Liver (tissue), 9 donors: ENCODE measurements around the gene ALX4. TPM values are rescaled to one million over a fixed set of nuclear protein-coding genes. Genes with fewer than 3 reads are reported as not detected.

Experiments used
- DNase-seq: peaks from one replicate; pipeline ENCODE4 v3.0.0-alpha.2; 2017; ENCODE audit warnings: low spot score
- H3K27ac ChIP-seq, 2 donors: one replicate each; pipeline ENCODE4 v1.7.0; 2013; ENCODE audit warnings: inconsistent platforms in 2 of 2, low read length in 2 of 2, control low read depth in 1 of 2, low read depth in 1 of 2, mild to moderate bottlenecking in 1 of 2
- H3K27me3 ChIP-seq, 4 donors: one replicate each; pipeline versions ENCODE4 v1.6.1 to v1.7.0; 2013; ENCODE audit warnings: low read length in 3 of 4, inconsistent platforms in 1 of 4, mild to moderate bottlenecking in 1 of 4, moderate library complexity in 1 of 4; ENCODE audit not compliant: control insufficient read depth in 4 of 4, insufficient read depth in 4 of 4
- H3K36me3 ChIP-seq, 4 donors: one replicate each; pipeline versions ENCODE4 v1.6.1 to v1.7.0; 2013; ENCODE audit warnings: low read length in 3 of 4, mild to moderate bottlenecking in 3 of 4, low read depth in 1 of 4, moderate library complexity in 1 of 4; ENCODE audit not compliant: control insufficient read depth in 4 of 4, insufficient read depth in 3 of 4
- H3K4me1 ChIP-seq, 4 donors: one replicate each; pipeline versions ENCODE4 v1.6.1 to v1.7.0; 2013; ENCODE audit warnings: low read length in 3 of 4, mild to moderate bottlenecking in 3 of 4, moderate library complexity in 1 of 4; ENCODE audit not compliant: control insufficient read depth in 4 of 4, insufficient read depth in 4 of 4
- H3K4me3 ChIP-seq, 3 donors: one replicate each; pipeline versions ENCODE4 v1.6.1 to v1.7.0; 2013; ENCODE audit warnings: low read length in 3 of 3, control low read depth in 1 of 3, low read depth in 1 of 3, mild to moderate bottlenecking in 1 of 3
- H3K9ac ChIP-seq, 2 donors: one replicate each; pipeline ENCODE4 v1.7.0; 2013; ENCODE audit warnings: low read length in 2 of 2, mild to moderate bottlenecking in 2 of 2, moderate library complexity in 2 of 2, control low read depth in 1 of 2, low read depth in 1 of 2
- H3K9me3 ChIP-seq, 4 donors: one replicate each; pipeline versions ENCODE4 v1.6.1 to v1.7.0; 2013; ENCODE audit warnings: low read length in 3 of 4; ENCODE audit not compliant: control insufficient read depth in 4 of 4
- ATF3 ChIP-seq: IDR thresholded peaks from 2 replicates; pipeline ENCODE4 v1.6.1; 2016; ENCODE audit warnings: antibody characterized with exemption
- FOXA1 ChIP-seq: IDR thresholded peaks from 2 replicates; pipeline ENCODE4 v1.6.1; 2016; ENCODE audit warnings: antibody characterized with exemption
- FOXA2 ChIP-seq: IDR thresholded peaks from 2 replicates; pipeline ENCODE4 v1.6.1; 2016; ENCODE audit warnings: antibody characterized with exemption
- GABPA ChIP-seq, 2 donors: IDR thresholded peaks in 1 of 2; conservative IDR thresholded peaks in 1 of 2; 2 replicates each; pipeline ENCODE4 v1.6.1; 2016; ENCODE audit warnings: antibody characterized with exemption in 2 of 2, mild to moderate bottlenecking in 1 of 2, moderate library complexity in 1 of 2
- HNF4A ChIP-seq, 2 donors: conservative IDR thresholded peaks; 2 replicates each; pipeline ENCODE4 v1.6.1; 2016; ENCODE audit warnings: antibody characterized with exemption in 2 of 2, mild to moderate bottlenecking in 2 of 2
- HNF4G ChIP-seq: IDR thresholded peaks from 2 replicates; pipeline ENCODE4 v1.6.1; 2016; ENCODE audit warnings: antibody characterized with exemption
- MAX ChIP-seq: IDR thresholded peaks from 2 replicates; pipeline ENCODE4 v1.6.1; 2016; ENCODE audit warnings: antibody characterized with exemption
- RXRA ChIP-seq, 2 donors: IDR thresholded peaks; 2 replicates each; pipeline ENCODE4 v1.6.1; 2017 to 2018; ENCODE audit warnings: antibody characterized with exemption in 2 of 2, mild to moderate bottlenecking in 1 of 2
- SP1 ChIP-seq: IDR thresholded peaks from 2 replicates; pipeline ENCODE4 v1.6.1; 2018; ENCODE audit warnings: antibody characterized with exemption, mild to moderate bottlenecking
- YY1 ChIP-seq: IDR thresholded peaks from 2 replicates; pipeline ENCODE4 v1.6.1; 2016; ENCODE audit warnings: antibody characterized with exemption, mild to moderate bottlenecking
- WGBS: extraction: QIAGEN DNeasy Blood & Tissue Kit; methylation state at CpG from one replicate; pipeline ENCODE4 v1.1.7; 2013; 5-methylcytosine and 5-hydroxymethylcytosine counted together
- polyA plus RNA-seq, 2 donors: library from polyadenylated mRNA; stranded (reverse) in 1 of 2; unstranded in 1 of 2; fragments of 200-250 nt in 1 of 2; fragments of >200 nt in 1 of 2; fragmentation: Nextera tagmentation in 1 of 2; extraction: Ambion mirVana in 1 of 2; gene quantifications; one replicate each; pipeline versions ENCODE4 v1.2.1 to v1.2.3, GENCODE V29; 2013 to 2015
- total RNA-seq, 2 donors: library from RNA; depleted of rRNA; stranded (reverse); fragments of >200 nt; gene quantifications; one replicate each; pipeline ENCODE4 v1.2.3, GENCODE V29; 2014
- donor health status: healthy.
- donor health status: healthy.
- donor health status: healthy.
- donor health status: healthy.
- donor health status: healthy.

The ALX4 gene
- total and polyA plus RNA-seq, 4 donors, result not detected

DNA sequence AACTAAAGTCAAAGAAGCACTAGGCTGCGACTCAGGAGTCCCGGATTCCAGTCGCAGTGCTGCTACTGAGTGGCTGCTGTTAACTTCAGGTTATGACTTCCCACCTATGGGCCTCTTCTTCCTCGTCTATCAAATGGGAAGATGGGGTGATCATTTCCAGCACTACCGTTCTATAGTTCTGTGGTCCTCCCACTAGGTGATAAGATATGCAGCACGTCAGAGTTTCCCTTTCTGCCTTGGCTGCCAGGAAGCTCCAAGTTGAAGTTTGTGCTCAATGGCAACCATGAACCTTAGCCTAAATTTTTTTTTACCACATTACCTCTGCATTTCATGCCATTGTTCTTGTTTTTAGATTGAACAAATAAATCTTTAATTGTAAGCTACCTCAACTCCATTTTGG lies 38.7 kb downstream of the ALX4 start:
- WGBS, result 93% methylated on average over 6 of the region's 6 CpGs
- no peak for TF ChIP-seq FOXA1
- no peak for TF ChIP-seq FOXA2
- no peak for TF ChIP-seq YY1
- no peak for TF ChIP-seq ATF3
- no peak for TF ChIP-seq MAX
- Histone ChIP-seq H3K27ac (no peak overlapping the region), H3K4me1 (no peaks in the 10 kb centered on the region), H3K9me3 (no peaks in the 10 kb centered on the region), H3K36me3 (no peaks in the 10 kb centered on the region), H3K27me3 (no peaks in the 10 kb centered on the region), H3K9ac (no peak overlapping the region), H3K4me3 (no peak overlapping the region)
- no peak for DNase-seq

- Histone ChIP-seq H3K27me3 (no peaks in the 10 kb centered on the region), H3K9ac (no peak overlapping the region), H3K36me3 (no peaks in the 10 kb centered on the region), H3K9me3 (no peaks in the 10 kb centered on the region), H3K4me1 (no peaks in the 10 kb centered on the region), H3K4me3 (no peak overlapping the region), H3K27ac (no peak overlapping the region)
- TF ChIP-seq ATF3 (no peak), GABPA (IDR thresholded peaks at IDR 0.05 in 1 of 2, conservative IDR thresholded peaks at IDR 0.05 in 1 of 2) (no peak), HNF4G (no peak), RXRA (IDR thresholded peaks at IDR 0.05) (no peak), MAX (no peak), SP1 (no peak), YY1 (no peak)
- 95% methylated on average over 20 of the region's 20 CpGs for WGBS
- no peak for DNase-seq
Measured at GRCh38 chr11:44270403-44271273, 39.3 kb downstream of the ALX4 start.

GRCh38 chr11:44269369-44270351 lies 40.3 kb downstream of the ALX4 start:
- no peak for TF ChIP-seq HNF4A (conservative IDR thresholded peaks at IDR 0.05)
- TF ChIP-seq SP1, result no peak
- no peak overlapping the region for H3K9ac ChIP-seq
- no peak overlapping the region for H3K4me3 ChIP-seq
- no peaks in the 10 kb centered on the region for H3K4me1 ChIP-seq
- H3K36me3 ChIP-seq, result no peaks in the 10 kb centered on the region
- H3K27ac ChIP-seq, result no peak overlapping the region
- DNase-seq, result no peak
- no peaks in the 10 kb centered on the region for H3K27me3 ChIP-seq
- WGBS, result 77% methylated on average over 17 of the region's 17 CpGs
- no peaks in the 10 kb centered on the region for H3K9me3 ChIP-seq
